Nephron progenitor cell (in vitro differentiated cells): ENCODE data around the gene SLC25A25.

Experiments
- DNase-seq: peaks from one replicate; pipeline ENCODE4 v3.0.0; 2021
- H3K27ac Mint-ChIP-seq: 2 replicates; pipeline ENCODE4 v1.8.0; 2021; ENCODE audit warnings: mild to moderate bottlenecking, moderate library complexity, mixed read lengths
- H3K27me3 Mint-ChIP-seq: 2 replicates; pipeline ENCODE4 v1.8.0; 2021; ENCODE audit warnings: mild to moderate bottlenecking, low read depth, mixed read lengths; ENCODE audit not compliant: poor library complexity
- H3K36me3 Mint-ChIP-seq: 2 replicates; pipeline ENCODE4 v1.8.0; 2021; ENCODE audit warnings: low read depth, mixed read lengths
- H3K4me1 Mint-ChIP-seq: 2 replicates; pipeline ENCODE4 v1.8.0; 2021; ENCODE audit warnings: mixed read lengths
- H3K4me3 Mint-ChIP-seq: 2 replicates; pipeline ENCODE4 v1.8.0; 2021; ENCODE audit warnings: mild to moderate bottlenecking, moderate library complexity, mixed read lengths
- H3K9me3 Mint-ChIP-seq: 2 replicates; pipeline ENCODE4 v1.8.0; 2021; ENCODE audit warnings: mild to moderate bottlenecking, moderate library complexity, mixed read lengths
- CTCF ChIP-seq: fragments of 200-600 bp; sonication (generic); IDR thresholded peaks from 2 replicates; pipeline ENCODE4 v1.5.0; 2021; ENCODE audit warnings: antibody characterized with exemption

SLC25A25 gene

GRCh38 chr9:128047231-128047630 lies 20.8 kb upstream of the SLC25A25 start:
- Mint-ChIP-seq H3K27ac (no peak overlapping the region), H3K36me3 (no peaks in the 10 kb centered on the region), H3K4me1 (peaks cover 45% of the 10 kb centered on the region), H3K9me3 (no peaks in the 10 kb centered on the region), H3K4me3 (no peak overlapping the region), H3K27me3 (peaks cover 5% of the 10 kb centered on the region)
- no peak for DNase-seq
- no peak for TF ChIP-seq CTCF

- Mint-ChIP-seq H3K27ac (no peak overlapping the region), H3K4me3 (no peak overlapping the region), H3K9me3 (no peaks in the 10 kb centered on the region), H3K4me1 (peaks cover 40% of the 10 kb centered on the region), H3K36me3 (no peaks in the 10 kb centered on the region), H3K27me3 (peaks cover 5% of the 10 kb centered on the region)
- TF ChIP-seq CTCF = no peak
- DNase-seq = no peak
Measured at GRCh38 chr9:128048663-128049062, 19.4 kb upstream of the SLC25A25 start.

- H3K36me3 Mint-ChIP-seq = no peaks in the 10 kb centered on the region
- no peak overlapping the region for H3K4me3 Mint-ChIP-seq
Measured at GRCh38 chr9:128049843-128050242, 18.2 kb upstream of the SLC25A25 start.

GRCh38 chr9:128051932-128052709 lies 15.9 kb upstream of the SLC25A25 start:
- no peaks in the 10 kb centered on the region for H3K9me3 Mint-ChIP-seq
- peaks cover 50% of the 10 kb centered on the region for H3K4me1 Mint-ChIP-seq
- no peak overlapping the region for H3K27ac Mint-ChIP-seq
- no peaks in the 10 kb centered on the region for H3K27me3 Mint-ChIP-seq
- TF ChIP-seq CTCF = no peak
- DNase-seq = no peak
- H3K4me3 Mint-ChIP-seq = no peak overlapping the region
- H3K36me3 Mint-ChIP-seq = no peaks in the 10 kb centered on the region

More at GRCh38 chr9:128049843-128050242, 18.2 kb upstream of the SLC25A25 start:
- no peaks in the 10 kb centered on the region for H3K9me3 Mint-ChIP-seq
- H3K27me3 Mint-ChIP-seq = no peaks in the 10 kb centered on the region
- no peak for DNase-seq
- H3K27ac Mint-ChIP-seq = no peak overlapping the region
- TF ChIP-seq CTCF = no peak
- peaks cover 41% of the 10 kb centered on the region for H3K4me1 Mint-ChIP-seq

- H3K4me1 Mint-ChIP-seq = peaks cover 61% of the 10 kb centered on the region
- TF ChIP-seq CTCF = no peak
- DNase-seq = no peak
- H3K27me3 Mint-ChIP-seq = no peaks in the 10 kb centered on the region
- H3K27ac Mint-ChIP-seq = peak overlapping the region; percentile 2
- H3K4me3 Mint-ChIP-seq = no peak overlapping the region
- no peaks in the 10 kb centered on the region for H3K36me3 Mint-ChIP-seq
- no peaks in the 10 kb centered on the region for H3K9me3 Mint-ChIP-seq
Measured at GRCh38 chr9:128053560-128053959, 14.5 kb upstream of the SLC25A25 start.

- DNase-seq = no peak
- no peaks in the 10 kb centered on the region for H3K36me3 Mint-ChIP-seq
- H3K4me3 Mint-ChIP-seq = no peak overlapping the region
- H3K4me1 Mint-ChIP-seq = peaks cover 61% of the 10 kb centered on the region
- H3K27me3 Mint-ChIP-seq = no peaks in the 10 kb centered on the region
- no peak overlapping the region for H3K27ac Mint-ChIP-seq
- TF ChIP-seq CTCF = no peak
- H3K9me3 Mint-ChIP-seq = no peaks in the 10 kb centered on the region
Measured at GRCh38 chr9:128054087-128054486, 13.9 kb upstream of the SLC25A25 start.
